HG03196 (cell line): ENCODE data around the gene PIWIL1.

Source experiments
- ATAC-seq: cut with Tn5 transposase; IDR thresholded peaks from one replicate; pipeline ENCODE4 v1.9.1; 2021; ENCODE audit not compliant: unreplicated experiment

Gene PIWIL1

GRCh38 chr12:130372936-130373335, 35.2 kb downstream of the PIWIL1 start:
- ATAC-seq = no peak

- ATAC-seq = no peak
These were observed 36.4 kb downstream of the PIWIL1 start for GRCh38 chr12:130374083-130374482.

- no peak for ATAC-seq
These were observed 37.9 kb downstream of the PIWIL1 start for GRCh38 chr12:130375296-130376287.

- no peak for ATAC-seq
These were observed 45.1 kb downstream of the PIWIL1 start for GRCh38 chr12:130382818-130383217.

- no peak for ATAC-seq
These were observed 46.5 kb downstream of the PIWIL1 start for GRCh38 chr12:130384234-130384633.

- ATAC-seq = no peak
These were observed 47.5 kb downstream of the PIWIL1 start for GRCh38 chr12:130385193-130385592.

GRCh38 chr12:130391186-130391585, 53.5 kb downstream of the PIWIL1 start:
- no peak for ATAC-seq

GRCh38 chr12:130394906-130395305, 57.2 kb downstream of the PIWIL1 start:
- no peak for ATAC-seq

- no peak for ATAC-seq
These were observed 59.0 kb downstream of the PIWIL1 start for GRCh38 chr12:130396667-130397066.

GRCh38 chr12:130398100-130398848, 60.6 kb downstream of the PIWIL1 start:
- ATAC-seq = no peak

GRCh38 chr12:130401703-130402102, 64.0 kb downstream of the PIWIL1 start:
- ATAC-seq = no peak

- ATAC-seq = no peak
These were observed 67.6 kb downstream of the PIWIL1 start for GRCh38 chr12:130405332-130405731.

- ATAC-seq = no peak
These were observed 74.7 kb downstream of the PIWIL1 start for GRCh38 chr12:130412384-130412783.

- no peak for ATAC-seq
These were observed 76.2 kb downstream of the PIWIL1 start for GRCh38 chr12:130413909-130414308.

GRCh38 chr12:130414381-130414780, 76.7 kb downstream of the PIWIL1 start:
- ATAC-seq = no peak

GRCh38 chr12:130418251-130418650, 80.6 kb downstream of the PIWIL1 start:
- ATAC-seq = no peak

GRCh38 chr12:130419116-130419515, 81.4 kb downstream of the PIWIL1 start:
- ATAC-seq = no peak

- ATAC-seq = no peak
These were observed 82.4 kb downstream of the PIWIL1 start for GRCh38 chr12:130420071-130420470.

GRCh38 chr12:130421896-130422295, 84.2 kb downstream of the PIWIL1 start:
- no peak for ATAC-seq
